Measurements from ENCODE around the gene SEC24B.
"Not testable (repeated sequence)": the region's sequence is repeated elsewhere in the genome, so short reads cannot be mapped to it uniquely, and the experiment has no call there.

The SEC24B gene

DNA sequence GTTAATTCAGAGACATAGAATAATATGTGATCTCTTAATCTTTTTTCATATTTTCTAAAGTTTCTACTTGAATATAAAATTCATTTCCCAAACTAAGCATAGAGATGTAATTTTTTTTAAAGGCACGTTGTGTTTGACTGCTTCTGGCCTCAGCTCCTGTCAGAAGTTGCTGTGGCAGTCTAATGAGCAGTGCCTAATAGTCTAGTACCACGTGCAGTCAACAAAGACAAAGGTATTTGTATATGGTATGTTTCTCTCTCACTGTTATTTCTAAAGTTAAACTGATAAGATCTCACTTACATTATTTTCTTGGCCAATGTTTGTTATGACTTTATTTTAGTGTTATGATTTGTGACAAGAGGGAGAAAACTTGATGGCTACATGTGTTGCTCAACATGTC is 77.8 kb downstream of the SEC24B start:
- DNase-seq, result no peak

DNA sequence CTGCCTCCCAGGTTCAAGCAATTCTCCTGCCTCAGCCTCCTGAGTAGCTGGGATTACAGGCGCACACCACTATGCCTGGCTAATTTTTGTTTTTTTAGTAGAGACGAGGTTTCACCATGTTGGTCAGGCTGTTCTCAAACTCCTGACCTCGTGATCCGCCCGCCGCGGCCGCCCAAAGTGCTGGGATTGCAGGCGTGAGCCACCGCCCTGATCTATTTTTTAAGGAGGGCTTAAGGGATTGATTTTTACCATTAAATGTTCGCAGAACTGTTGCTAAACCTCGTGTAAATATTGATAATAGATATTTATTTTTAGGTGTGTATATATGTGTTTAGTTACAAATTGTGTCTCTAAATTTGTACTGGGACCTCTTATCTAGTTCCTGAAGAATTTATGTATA is 79.8 kb downstream of the SEC24B start:
- not testable (repeated sequence) for DNase-seq

DNA sequence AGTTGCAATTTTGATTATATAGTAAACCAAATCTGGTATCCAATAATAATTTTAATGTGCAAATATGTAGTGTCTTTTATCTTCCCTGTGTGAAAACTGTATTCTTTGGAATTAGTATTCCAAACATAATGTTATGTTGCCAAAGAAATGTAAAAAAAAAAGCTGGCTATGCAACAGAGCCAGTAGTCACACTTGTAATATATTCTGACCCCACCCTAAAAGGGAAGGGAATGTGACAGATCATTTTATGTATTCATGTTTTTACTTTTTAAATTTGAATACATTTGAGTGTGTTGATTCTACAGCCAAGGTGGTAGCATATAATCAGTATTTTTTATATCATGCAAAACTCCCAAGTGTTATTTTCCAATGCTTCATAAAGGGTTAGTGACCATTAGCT is 98.6 kb downstream of the SEC24B start:
- no peak for DNase-seq

DNA sequence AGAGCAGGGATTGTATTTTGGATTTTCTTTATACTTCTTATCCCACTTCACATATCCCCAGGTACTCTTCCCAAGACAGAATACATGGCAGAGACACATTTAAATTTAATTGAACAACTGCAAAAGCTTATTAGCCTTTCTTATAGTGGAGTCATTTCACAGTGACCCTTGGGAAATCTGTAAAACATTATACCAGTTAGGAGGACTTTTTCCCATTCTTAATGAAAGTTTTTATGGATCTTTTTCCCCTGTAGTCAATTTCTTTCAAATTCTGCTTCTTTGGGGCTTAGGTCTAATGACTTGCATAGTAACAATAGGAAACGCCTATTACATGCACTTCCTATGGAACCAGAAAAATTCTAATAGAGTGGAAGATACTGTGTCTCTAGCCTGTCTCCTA is 111.8 kb downstream of the SEC24B start:
- no peak for DNase-seq

DNA sequence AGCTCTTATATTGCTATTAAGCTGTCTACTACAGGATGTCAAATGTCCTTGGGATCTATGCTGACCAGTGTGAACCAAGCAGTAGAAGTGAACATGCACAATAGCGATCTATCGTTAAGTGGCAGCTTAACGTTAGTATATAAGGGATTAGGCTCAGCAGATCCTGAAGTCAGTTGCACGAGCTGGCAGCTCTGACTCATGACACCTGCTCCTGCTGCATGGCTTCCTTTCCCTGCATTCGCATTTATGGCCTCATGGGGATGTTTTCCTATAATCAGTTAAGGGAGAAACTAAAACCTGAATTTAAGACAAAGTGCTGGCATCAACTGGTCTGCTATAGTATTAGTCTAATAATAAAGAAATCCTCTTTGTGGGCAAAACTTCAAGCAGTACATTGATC is 113.8 kb downstream of the SEC24B start:
- no peak for DNase-seq

DNA sequence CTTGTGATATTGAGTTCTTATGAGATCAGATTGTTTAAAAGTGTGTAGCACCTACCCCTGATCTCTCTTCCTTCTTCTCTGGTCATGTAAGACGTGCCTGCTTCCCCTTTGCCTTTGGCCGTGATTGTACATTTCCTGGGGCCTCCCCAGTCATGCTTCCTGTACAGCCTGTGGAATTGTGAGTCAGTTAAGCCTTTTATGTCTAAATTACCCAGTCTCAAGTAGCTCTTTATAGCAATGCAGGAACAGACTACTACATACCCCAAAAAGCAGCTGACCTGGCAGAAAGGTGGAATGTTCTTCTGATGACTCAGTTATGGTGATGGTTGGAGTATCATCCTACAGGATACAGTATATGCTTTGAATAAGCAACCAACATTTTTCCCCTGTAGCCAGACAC is 115.0 kb downstream of the SEC24B start:
- peak in 1 of 2 donors; percentile 21 for DNase-seq

DNA sequence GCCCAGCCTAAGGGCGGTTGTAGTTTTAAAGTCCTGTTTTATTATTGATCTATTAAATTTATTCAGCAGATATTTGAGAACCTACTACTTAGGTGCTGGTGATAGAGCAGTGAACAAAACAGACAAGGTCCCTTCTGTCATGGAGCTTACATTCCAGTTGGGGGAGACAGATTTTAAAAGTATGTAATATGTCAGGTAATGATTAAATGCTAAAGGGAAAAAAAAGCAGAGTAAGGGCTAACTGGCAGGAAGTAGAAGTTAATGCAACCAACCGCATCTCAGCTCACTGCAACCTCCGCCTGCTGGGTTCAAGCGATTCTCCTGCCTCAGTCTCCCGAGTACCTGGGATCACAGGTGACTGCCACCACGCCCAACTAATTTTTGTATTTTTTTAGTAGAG is 118.6 kb downstream of the SEC24B start:
- DNase-seq, result no peak

DNA sequence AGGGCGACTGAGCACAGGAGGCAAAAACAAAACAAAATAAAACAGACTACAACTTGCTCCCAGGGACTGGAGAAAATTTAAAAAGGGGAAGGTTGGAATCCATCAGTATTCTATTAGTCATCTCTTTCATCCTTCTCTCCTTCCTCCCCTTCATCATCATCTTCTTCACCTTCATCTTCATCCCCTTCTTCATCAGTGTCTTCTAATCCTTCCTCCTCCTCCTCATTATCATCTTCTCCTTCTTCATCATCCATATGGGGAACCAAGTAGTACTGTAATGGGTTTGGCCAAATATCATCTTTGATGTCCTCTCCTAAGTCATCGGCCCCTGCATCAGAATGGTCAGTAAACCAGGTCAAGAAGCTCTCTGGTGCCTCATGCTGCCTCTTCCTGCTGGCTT is 119.5 kb downstream of the SEC24B start:
- no peak for DNase-seq

DNA sequence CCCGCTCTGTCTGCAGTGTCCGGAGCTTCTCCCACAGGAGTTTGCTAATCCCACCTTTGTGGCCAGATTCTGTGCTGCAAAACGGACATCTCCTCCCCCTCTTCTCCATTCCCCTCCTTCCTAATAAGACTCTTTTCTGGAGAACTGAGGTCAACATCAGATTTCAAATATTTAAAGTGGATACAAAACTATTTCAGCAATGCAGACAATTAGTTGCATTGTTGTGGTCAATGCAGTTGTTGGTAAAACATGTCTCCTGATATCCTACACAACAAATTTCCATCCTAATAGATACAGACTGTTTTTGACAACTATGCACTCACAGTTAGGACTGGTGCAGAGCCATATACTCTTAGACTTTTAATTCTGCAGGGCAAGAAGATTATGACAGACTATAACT is 121.4 kb downstream of the SEC24B start:
- DNase-seq, result no peak

DNA sequence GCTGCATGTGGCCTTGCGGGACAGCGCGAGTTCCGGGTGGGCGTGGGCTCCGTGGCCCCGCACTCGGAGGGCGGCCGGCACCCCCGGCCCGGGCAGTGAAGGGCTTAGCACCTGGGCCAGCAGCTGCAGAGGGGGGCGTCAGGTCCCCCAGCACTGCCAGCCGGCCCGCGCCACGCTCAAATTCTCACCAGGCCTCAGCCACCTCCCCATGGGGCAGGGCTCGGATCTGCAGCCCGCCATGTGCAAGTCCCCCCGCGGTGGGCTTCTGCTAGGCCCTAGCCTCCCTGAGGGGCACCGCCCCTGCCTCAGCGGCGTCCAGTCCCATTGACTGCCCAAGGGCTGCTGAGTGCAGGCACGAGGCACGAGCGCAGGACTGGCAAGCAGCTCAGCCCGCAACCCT is 123.8 kb downstream of the SEC24B start:
- no peak for DNase-seq

DNA sequence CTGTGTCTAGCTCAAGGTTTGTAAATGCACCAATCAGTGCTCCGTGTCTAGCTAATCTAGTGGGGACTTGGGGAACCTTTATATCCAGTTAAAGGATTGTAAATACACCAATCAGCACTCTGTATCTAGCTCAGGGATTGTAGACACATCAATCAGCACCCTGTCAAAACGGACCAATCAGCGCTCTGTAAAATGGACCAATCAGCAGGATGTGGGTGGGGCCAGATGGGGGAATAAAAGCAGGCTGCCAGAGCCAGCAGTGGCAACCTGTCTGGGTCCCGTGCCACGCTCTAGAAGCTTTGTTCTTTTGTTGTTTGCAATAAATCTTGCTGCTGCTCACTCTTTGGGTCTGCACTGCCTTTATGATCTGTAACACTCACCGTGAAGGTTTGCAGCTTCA is 124.5 kb downstream of the SEC24B start:
- DNase-seq, result peak in 1 of 2 donors; percentile 23

DNA sequence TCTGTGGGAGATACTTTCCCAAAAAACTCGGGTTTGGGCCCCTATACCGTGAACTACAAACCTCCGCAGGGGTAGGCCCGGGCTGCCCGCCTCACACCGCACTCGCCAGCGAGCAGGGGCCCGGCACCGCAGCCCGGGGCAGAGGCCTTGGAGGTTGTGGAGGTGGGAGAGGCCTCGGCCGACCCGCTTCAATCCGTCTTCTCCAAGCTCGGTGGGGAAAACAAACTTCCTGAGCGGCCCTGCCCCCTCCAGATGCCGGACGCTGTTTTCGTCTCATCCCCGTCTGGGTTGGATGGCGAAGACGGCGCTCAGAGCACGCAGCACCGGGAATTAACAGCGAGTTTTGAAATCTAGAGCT is 126.0 kb downstream of the SEC24B start:
- DNase-seq, result peak; percentile 50 to 58

DNA sequence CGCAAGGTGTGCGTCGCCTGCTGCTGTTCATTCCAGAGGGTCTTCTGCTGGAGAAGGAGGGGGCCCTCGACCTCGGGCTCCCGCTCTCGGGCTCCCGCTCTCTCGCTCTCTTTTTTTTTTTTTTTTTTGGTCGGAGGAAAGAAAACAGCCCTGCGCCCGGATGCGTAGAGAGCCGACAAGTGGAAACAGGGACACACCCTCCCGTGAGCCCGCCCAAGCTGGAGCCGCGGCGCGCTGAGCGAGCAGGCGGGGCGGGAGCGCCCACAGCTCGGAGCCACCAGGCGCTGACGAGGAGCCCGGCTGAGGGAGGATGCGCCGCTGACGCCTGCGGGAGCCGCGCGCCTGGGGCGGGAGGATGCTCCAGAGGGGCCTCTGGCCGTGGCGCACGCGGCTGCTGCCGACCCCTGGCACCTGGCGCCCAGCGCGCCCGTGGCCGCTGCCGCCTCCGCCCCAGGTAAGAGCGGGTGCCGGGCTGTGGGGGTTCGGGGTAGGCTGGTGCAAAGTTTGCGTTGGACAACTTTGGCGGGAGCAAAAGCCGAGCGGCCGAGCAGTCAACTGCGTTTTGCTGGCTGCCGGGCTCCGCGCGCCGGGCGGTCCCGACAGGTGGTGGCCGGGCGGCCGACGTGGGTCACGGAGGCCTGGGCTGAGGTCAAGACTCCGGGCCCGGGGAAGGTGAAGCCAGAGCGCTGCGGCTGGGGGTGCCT is 126.5 kb downstream of the SEC24B start, which contains the start of gene MCUB:
MCUB (plus strand) TSS at position 264 of the 704 bp plus-strand sequence; CDS start at position 356, 92 bp downstream.
- peak; percentile 89 to 92 for DNase-seq

DNA sequence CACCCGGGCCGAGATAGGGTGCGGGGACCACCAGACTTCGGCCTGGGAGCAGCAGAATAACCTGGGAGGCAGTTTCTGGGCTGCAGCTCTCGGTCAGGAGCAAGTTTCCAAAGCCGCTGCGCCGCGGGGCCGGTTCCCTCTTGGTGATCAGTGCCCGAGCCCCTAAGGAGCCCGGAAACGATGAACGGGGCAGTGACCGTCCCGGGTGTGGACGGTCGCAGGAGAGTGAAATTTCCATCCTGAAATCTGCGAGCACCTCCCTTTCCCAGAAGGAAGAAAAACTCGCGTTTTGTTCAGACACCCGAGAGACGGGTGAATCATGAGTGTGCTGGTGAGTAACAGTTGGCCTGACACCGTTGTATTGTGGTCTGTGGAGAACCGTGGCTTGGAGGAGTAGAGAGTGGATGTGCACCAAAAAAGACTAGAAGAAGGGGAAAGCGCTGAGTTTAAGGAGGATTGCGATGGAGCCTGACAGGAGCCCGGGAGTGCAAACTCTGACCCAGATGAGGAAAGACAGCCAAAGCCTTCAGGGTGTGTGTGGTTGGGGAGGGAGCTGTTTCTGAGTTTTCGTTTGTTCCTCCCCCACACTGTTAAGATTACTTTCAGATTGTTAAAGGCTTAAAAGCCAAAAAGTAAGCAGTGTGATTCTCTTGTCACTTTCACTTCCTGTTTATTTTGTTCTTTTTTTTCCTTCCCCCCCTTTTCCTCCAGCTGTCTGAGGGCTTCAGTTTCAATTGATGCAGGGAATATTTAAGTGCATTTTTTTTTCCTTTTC is 127.3 kb downstream of the SEC24B start:
- peak; percentile 56 to 67 for DNase-seq

DNA sequence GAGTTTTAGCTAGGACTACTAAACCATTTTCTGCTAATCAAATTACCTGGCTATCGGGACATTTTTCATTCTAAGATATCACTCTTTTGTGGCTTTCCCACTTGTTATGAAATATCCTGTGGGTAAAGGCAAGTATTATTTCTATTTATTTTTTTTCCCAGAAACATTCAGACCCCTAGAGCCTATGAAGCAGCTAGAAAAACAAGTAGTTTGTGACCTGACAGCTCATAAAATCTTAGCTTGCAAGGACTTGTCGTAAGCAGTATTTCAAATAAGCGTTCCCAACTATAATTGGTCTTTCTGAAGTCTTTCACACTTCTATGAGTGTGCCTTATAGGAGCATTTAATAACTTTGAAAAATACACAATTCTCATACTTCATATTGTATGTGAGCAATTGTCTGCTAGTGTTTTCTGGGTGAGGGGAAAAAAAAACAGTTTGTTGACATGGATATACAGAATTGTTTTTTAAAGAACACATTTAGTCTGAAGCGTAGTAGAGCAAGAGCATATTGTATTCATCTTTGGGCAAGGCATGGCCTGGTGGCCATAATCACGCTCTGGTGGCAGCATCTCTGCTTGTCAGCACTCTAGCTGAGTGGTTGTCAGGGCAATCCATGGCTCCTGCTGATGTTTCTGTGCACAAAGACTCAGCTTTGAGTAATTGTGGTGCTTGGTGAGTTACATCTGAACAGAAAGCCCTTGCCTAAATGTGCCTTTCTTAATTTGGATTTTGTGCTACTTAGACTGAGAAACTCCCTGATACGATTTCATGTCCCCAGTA is 129.0 kb downstream of the SEC24B start:
- DNase-seq, result peak in 1 of 2 donors; percentile 19

DNA sequence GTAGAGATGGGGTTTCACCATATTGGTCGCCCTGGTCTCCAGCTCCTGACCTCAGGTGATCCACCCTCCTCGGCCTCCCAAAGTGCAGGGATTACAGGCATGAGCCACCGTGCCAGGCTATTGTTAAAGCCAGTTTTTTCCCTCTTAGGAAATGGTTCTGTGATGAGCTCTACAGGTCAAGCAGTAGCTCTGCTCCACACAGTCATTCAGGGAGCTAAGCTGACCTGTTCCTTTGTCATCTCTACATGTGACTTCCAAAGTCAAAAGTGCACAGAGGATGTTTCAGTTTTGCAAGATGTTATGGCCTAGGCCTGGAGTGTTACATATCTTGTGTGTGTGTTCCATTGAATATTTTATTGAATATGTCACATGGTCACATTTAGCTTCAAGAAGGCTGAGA is 137.9 kb downstream of the SEC24B start:
- DNase-seq, result no peak

DNA sequence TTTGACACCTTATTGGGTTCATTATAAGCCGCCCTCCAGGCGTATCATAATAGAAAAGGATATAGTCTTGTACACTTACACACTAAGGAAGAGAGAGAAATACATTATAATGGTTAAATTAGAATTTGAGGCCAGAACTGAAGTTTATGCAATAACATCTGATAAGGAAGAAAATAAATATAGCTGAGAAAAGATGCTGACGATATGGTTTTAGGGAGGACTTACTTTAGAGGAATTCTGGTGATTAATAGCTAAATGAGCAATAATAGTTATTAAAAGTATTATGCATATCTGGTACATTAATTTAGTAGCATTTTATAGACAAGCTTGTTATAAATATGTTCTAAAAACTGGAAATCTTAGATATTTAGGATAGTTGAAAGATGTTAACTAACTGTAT is 138.5 kb downstream of the SEC24B start:
- no peak for DNase-seq

DNA sequence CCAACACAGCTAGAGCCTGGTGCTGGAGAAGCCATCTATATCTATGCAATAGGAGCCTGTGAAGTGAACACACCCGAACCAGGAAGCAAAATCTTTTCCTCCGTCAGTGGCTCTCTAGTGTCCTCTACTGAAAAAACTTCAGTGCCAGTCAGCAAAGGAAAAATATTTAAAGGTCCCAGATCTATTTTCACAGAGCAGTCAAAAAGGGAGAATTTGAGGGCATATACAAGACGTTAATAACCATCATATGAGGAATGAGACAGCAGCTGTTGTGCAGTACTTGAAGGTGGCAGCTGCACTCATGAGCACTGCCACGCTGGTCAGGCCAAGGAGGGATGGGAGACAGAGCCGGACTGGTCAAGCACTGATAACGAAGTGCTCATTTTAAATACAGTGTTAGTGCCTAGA is 140.8 kb downstream of the SEC24B start:
- DNase-seq, result no peak

DNA sequence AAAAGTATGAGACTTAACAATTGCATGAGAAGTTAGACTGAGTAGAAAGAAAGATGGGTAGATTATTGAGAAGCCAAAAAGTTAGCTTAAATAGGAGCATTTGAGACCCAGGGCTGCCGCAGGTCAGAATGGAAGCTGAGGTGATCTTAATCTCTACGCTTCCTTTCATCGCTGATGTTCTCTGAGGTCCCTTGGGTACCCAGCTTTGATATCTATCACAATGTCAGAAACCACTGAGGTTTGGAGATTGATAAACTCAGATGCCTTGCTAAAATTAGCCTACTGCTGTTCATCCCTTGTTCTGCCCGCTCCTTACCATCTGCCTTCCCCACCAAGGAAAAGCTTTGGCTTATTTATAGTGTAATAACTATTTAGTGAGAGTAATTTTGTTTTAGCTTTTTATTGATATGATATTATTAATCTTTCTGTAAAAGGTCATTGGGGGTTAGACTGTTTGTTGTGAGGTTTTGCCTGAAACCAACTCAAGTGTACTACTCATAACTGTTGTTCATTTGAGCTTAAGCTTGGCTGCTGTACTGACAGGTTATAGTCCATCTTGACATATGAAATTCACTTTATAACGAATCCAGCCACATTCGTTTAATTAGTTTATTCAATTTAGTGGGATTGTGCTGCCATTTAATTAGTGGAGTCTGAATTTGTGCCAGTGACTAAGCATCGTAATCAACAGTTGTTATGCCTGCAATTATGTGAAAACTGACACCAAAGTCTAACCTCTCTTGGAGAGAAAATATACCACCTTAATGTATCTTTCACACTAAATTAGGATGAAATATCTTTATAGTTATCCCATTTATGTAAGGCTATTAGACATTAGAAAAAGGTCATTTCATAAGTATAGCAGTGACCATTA is 141.6 kb downstream of the SEC24B start:
- DNase-seq, result no peak

DNA sequence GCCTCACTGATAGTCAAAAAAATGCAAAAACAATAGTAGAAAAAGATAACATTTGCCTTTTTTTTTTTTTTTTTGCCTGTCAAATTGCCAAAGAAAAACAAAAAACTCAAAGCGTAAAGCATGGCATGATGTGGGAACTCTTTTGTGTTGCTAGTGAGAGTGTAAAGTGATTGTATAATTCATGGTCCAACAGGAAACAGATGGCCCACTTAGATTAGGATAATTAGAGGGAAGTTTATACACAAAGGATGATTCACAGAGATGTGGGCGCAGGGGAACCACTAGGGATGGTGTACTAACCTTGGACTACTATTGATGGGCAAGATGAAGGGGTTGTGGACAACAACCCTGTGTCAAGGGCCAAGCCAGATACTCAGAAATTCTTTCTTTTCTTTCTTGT is 142.8 kb downstream of the SEC24B start:
- no peak for DNase-seq

DNA sequence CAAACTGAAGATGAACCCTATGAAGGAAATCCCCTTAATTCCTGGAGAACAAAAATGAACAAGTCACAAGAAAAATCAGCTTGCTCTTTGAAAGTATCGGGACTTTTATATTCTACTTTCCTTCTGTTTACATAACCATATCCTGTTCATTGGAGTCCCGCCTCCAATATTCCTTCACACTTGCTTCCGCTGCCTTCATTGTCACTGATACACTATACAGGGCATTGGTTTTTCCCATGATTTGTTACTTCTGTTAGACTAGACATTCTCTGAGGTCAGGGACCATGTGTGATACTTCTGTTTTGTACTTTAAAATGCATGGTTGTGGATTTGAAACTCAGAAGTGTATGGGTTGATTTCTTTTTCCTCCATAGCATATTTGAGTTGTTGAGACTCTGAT is 145.2 kb downstream of the SEC24B start:
- no peak for DNase-seq

DNA sequence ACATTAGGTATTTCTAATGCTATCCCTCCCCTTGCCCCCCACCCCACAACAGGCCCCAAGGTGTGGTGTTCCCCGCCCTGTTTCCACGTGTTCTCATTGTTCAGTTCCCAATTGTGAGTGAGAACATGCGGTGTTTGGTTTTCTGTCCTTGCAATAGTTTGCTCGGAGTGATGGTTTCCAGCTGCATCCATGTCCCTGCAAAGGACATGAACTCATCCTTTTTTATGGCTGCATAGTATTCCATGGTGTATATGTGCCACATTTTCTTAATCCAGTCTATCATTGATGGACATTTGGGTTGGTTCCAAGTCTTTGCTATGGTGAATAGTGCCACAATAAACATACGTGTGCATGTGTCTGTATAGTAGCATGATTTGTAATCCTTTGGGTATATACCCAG is 146.4 kb downstream of the SEC24B start:
- not testable (repeated sequence) for DNase-seq

DNA sequence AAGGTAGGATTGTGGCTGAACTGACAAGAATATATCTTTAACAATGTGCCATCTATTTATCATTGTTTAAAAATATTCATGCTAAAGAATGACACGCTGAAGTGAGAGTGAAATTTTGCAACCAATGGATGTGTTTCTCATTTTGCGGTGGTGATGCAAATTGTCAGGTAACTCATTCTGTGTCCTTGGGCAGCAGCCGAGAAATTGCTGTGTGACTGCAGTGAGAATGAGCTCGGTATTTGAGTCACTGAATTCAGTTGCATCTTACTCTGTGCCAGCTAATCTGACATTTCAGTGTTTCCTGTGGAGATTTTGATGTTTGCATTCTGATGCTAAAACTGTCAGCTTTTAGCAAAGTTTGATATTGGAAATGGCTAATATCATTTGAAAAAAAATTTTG is 154.6 kb downstream of the SEC24B start:
- peak; percentile 53 to 54 for DNase-seq

Measured in stimulated activated CD4-positive, alpha-beta T cell treated with anti-CD3 and anti-CD28 coated beads, Interleukin-2, amount 100 ng/mL, for 24 hours (primary cell).